Mesenchymal stem cell (in vitro differentiated cells and primary cell): Measurements from ENCODE around the gene EWSR1. TPM values are rescaled to one million over a fixed set of nuclear protein-coding genes. Genes with fewer than 3 reads are reported as not detected.
"Not testable (repeated sequence)": the region's sequence is repeated elsewhere in the genome, so short reads cannot be mapped to it uniquely, and the experiment has no call there.

Experiments used
- DNase-seq: peaks from one replicate; pipeline ENCODE4 v3.0.0-alpha.2; 2013
- H2AFZ ChIP-seq: one replicate; pipeline ENCODE4 v1.6.1; 2013; ENCODE audit warnings: low read depth, mild to moderate bottlenecking, control low read depth, inconsistent platforms, low read length, moderate library complexity
- H2AK5ac ChIP-seq: 2 replicates; pipeline ENCODE4 v1.6.1; 2013; ENCODE audit warnings: low read length, moderate library complexity, mild to moderate bottlenecking, inconsistent platforms; ENCODE audit not compliant: severe bottlenecking
- H2BK120ac ChIP-seq: one replicate; pipeline ENCODE4 v1.6.1; 2013; ENCODE audit warnings: low read depth, mild to moderate bottlenecking, inconsistent platforms, low read length, moderate library complexity
- H2BK12ac ChIP-seq, 2 experiments: one replicate each; pipeline ENCODE4 v1.6.1; 2013; ENCODE audit warnings: inconsistent platforms in 2 of 2, low read length in 2 of 2, mild to moderate bottlenecking in 2 of 2, moderate library complexity in 2 of 2, control low read depth in 1 of 2
- H2BK15ac ChIP-seq: one replicate; pipeline ENCODE4 v1.6.1; 2013; ENCODE audit warnings: mild to moderate bottlenecking, low read depth, inconsistent platforms; ENCODE audit not compliant: poor library complexity, severe bottlenecking
- H2BK5ac ChIP-seq: 2 replicates; pipeline ENCODE4 v1.6.1; 2013; ENCODE audit warnings: low read depth, mild to moderate bottlenecking, low read length, control low read depth, inconsistent platforms; ENCODE audit not compliant: poor library complexity, severe bottlenecking
- H3K14ac ChIP-seq, 2 experiments: one replicate each; pipeline ENCODE4 v1.6.1; 2013; ENCODE audit warnings: inconsistent platforms in 2 of 2, low read length in 2 of 2, control low read depth in 1 of 2, mild to moderate bottlenecking in 1 of 2, moderate library complexity in 1 of 2
- H3K18ac ChIP-seq, 2 experiments: one replicate each; pipeline ENCODE4 v1.6.1; 2013; ENCODE audit warnings: inconsistent platforms in 2 of 2, low read length in 2 of 2, control low read depth in 1 of 2, low read depth in 1 of 2, mild to moderate bottlenecking in 1 of 2
- H3K23ac ChIP-seq, 2 experiments: one replicate each; pipeline ENCODE4 v1.6.1; 2013; ENCODE audit warnings: inconsistent platforms in 2 of 2, low read length in 2 of 2, mild to moderate bottlenecking in 2 of 2, moderate library complexity in 2 of 2, control low read depth in 1 of 2
- H3K27ac ChIP-seq: 2 replicates; pipeline ENCODE4 v1.5.1; 2013; ENCODE audit warnings: mild to moderate bottlenecking, moderate library complexity, low read length, control low read depth, inconsistent platforms; ENCODE audit not compliant: poor library complexity, severe bottlenecking
- H3K27me3 ChIP-seq, 2 experiments: 2 replicates each; pipeline versions ENCODE4 v1.6.1 to v1.7.0; 2013; ENCODE audit warnings: low read length in 2 of 2, mild to moderate bottlenecking in 2 of 2, moderate library complexity in 2 of 2, control low read depth in 1 of 2, inconsistent platforms in 1 of 2; ENCODE audit not compliant: control insufficient read depth in 1 of 2, insufficient read depth in 1 of 2
- H3K36me3 ChIP-seq, 2 experiments: 2 replicates each; pipeline versions ENCODE4 v1.6.1 to v1.7.0; 2013; ENCODE audit warnings: low read length in 2 of 2, control low read depth in 1 of 2, inconsistent platforms in 1 of 2, low read depth in 1 of 2, mild to moderate bottlenecking in 1 of 2; ENCODE audit not compliant: insufficient read depth in 2 of 2, control insufficient read depth in 1 of 2
- H3K4ac ChIP-seq, 2 experiments: one replicate each; pipeline ENCODE4 v1.6.1; 2013; ENCODE audit warnings: inconsistent platforms in 2 of 2, low read length in 2 of 2, mild to moderate bottlenecking in 2 of 2, moderate library complexity in 2 of 2, control low read depth in 1 of 2, low read depth in 1 of 2
- H3K4me1 ChIP-seq: 2 replicates; pipeline ENCODE4 v1.6.1; 2013; ENCODE audit warnings: low read depth, low read length, control low read depth; ENCODE audit not compliant: control insufficient read depth, insufficient read depth
- H3K4me2 ChIP-seq: 2 replicates; pipeline ENCODE4 v1.6.1; 2013; ENCODE audit warnings: low read length, mild to moderate bottlenecking, inconsistent platforms; ENCODE audit not compliant: poor library complexity, severe bottlenecking
- H3K4me3 ChIP-seq, 2 experiments: 2 replicates each; pipeline versions ENCODE4 v1.5.1 to v1.7.0; 2013; ENCODE audit warnings: low read length in 2 of 2, mild to moderate bottlenecking in 2 of 2, control low read depth in 1 of 2, low read depth in 1 of 2; ENCODE audit not compliant: insufficient read depth in 1 of 2
- H3K79me1 ChIP-seq: replicated peaks from 2 replicates; pipeline ENCODE4 v1.6.1; 2013; ENCODE audit warnings: mild to moderate bottlenecking, control low read depth, low read length, inconsistent platforms; ENCODE audit not compliant: poor library complexity, severe bottlenecking
- H3K9ac ChIP-seq: 2 replicates; pipeline ENCODE4 v1.7.0; 2013; ENCODE audit warnings: mild to moderate bottlenecking, low read length, moderate library complexity
- H3K9me3 ChIP-seq: 2 replicates; pipeline ENCODE4 v1.7.0; 2013; ENCODE audit warnings: mild to moderate bottlenecking, low read length; ENCODE audit not compliant: control insufficient read depth
- H4K8ac ChIP-seq: one replicate; pipeline ENCODE4 v1.6.1; 2013; ENCODE audit warnings: inconsistent platforms, mild to moderate bottlenecking, low read length, moderate library complexity
- H4K91ac ChIP-seq: one replicate; pipeline ENCODE4 v1.6.1; 2013; ENCODE audit warnings: mild to moderate bottlenecking, low read length, inconsistent platforms
- WGBS: methylation state at CpG from one replicate; pipeline ENCODE4 v1.1.7; 2013; ENCODE audit warnings: mixed read lengths; 5-methylcytosine and 5-hydroxymethylcytosine counted together
- polyA plus RNA-seq, 2 experiments: library from polyadenylated mRNA; stranded (reverse); fragments of 200-250 nt; gene quantifications; one replicate each; pipeline ENCODE4 v1.2.3, GENCODE V29; 2013

The EWSR1 gene, protein sequence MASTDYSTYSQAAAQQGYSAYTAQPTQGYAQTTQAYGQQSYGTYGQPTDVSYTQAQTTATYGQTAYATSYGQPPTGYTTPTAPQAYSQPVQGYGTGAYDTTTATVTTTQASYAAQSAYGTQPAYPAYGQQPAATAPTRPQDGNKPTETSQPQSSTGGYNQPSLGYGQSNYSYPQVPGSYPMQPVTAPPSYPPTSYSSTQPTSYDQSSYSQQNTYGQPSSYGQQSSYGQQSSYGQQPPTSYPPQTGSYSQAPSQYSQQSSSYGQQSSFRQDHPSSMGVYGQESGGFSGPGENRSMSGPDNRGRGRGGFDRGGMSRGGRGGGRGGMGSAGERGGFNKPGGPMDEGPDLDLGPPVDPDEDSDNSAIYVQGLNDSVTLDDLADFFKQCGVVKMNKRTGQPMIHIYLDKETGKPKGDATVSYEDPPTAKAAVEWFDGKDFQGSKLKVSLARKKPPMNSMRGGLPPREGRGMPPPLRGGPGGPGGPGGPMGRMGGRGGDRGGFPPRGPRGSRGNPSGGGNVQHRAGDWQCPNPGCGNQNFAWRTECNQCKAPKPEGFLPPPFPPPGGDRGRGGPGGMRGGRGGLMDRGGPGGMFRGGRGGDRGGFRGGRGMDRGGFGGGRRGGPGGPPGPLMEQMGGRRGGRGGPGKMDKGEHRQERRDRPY
- polyA plus RNA-seq (2013, experiment 1 of 2), result 174 TPM
- polyA plus RNA-seq (2013, experiment 2 of 2), result 172 TPM

DNA sequence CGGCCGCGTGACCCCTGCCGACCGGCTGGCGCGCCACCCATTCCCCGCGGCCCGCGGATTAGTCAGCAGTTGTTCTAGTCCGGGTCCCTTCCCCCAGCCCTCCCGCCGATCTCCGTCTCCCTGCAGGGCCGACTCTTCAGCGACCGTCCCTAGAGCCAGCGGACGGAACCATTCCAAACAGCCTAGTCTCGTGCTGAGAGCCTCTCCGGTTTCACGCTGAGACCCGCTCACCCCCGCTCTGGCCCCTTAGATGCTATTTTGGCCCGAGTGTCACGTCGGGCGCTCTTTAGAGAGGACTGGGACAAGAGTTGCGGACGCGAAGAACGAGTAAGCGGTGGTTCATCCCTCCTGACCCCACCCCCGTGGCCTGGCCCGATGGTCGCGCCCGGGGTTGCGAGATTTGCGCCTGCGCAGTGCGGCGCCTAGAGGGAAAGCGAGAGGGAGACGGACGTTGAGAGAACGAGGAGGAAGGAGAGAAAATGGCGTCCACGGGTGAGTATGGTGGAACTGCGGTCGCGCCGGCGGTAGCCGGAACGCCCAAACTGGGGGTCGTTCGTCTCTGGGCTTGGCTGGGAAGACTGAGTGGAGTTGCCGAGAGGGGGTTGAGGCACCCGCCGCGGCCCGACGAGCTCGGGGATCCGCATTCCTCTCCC lies at the start of gene EWSR1, which contains the start of gene RHBDD3:
EWSR1 (plus strand) TSS at position 411 of the 653 bp plus-strand sequence; CDS start at position 480, 69 bp downstream.
RHBDD3 (minus strand) TSS at position 124 of the 653 bp plus-strand sequence. CDS start 2,355 bp downstream, outside the sequence.
- no peaks in the 10 kb centered on the region for H3K27me3 ChIP-seq
- H2AK5ac ChIP-seq, result peak within 1 kb of the TSS; percentile 91
- peak within 1 kb of the TSS; percentile 100 for H2BK15ac ChIP-seq
- 0% methylated on average over 43 of the region's 67 CpGs for WGBS
- H3K9me3 ChIP-seq, result no peaks in the 10 kb centered on the region
- peaks cover 13% of the 10 kb centered on the region for H3K4me1 ChIP-seq
- peaks cover 23 to 58% of the 10 kb centered on the region in 2 experiments for H3K36me3 ChIP-seq
- peak within 1 kb of the TSS; percentile 99 for H4K91ac ChIP-seq
- peak within 1 kb of the TSS; percentile 96 to 98 for H3K4ac ChIP-seq
- peak within 1 kb of the TSS; percentile 100 for H2BK5ac ChIP-seq
- H3K18ac ChIP-seq, result peak within 1 kb of the TSS; percentile 99
- peak within 1 kb of the TSS; percentile 91 for H3K4me2 ChIP-seq
- H3K4me3 ChIP-seq, result peak within 1 kb of the TSS; percentile 75 to 95
- peak within 1 kb of the TSS in 1 of 2 experiments; percentile 89 for H3K14ac ChIP-seq
- peak; percentile 99 for DNase-seq
- peak within 1 kb of the TSS; percentile 68 for H2AFZ ChIP-seq
- H2BK120ac ChIP-seq, result peak within 1 kb of the TSS; percentile 98
- peak within 1 kb of the TSS; percentile 30 to 86 for H3K23ac ChIP-seq
- H3K9ac ChIP-seq, result peak within 1 kb of the TSS; percentile 97
- peak within 1 kb of the TSS; percentile 80 to 94 for H2BK12ac ChIP-seq
- H3K79me1 ChIP-seq, result peaks cover 18% of the 10 kb centered on the region
- peak within 1 kb of the TSS; percentile 99 for H4K8ac ChIP-seq
- peak within 1 kb of the TSS; percentile 98 for H3K27ac ChIP-seq

DNA sequence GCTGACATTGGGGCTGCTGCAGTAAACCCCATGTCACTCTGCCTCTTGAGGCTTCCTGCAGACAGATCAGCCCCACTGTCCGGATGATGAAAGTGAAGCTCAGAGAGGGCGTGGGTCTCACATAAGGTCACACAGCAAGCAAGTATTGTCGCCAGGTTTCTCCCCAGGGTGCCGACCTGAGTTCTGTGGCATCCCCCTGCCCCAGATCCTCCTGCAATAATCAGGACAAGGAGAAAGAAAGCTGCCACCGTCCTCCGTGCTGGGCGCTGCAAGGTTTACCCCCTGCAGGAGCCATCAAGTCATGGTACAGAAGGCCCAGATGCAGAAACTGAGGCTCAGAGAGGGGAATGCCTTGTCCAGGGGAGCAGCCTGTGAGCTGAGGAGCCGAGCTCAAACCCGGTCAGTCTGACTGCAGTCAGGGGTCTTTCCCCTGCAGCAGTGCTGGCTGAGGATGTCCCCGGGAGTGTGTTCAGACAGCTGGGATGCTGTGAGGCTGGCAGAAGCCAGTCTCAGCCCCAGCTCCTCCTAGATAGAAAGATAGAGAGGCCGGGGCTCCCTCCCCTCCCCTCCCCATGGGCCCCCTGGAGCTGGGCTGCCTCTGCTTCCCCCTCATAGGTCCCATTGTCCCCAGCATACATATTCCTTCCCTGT lies 49.2 kb upstream of the EWSR1 start:
- no peak overlapping the region for H3K4me2 ChIP-seq
- no peak overlapping the region for H2BK120ac ChIP-seq
- no peak overlapping the region for H2AK5ac ChIP-seq
- no peak for DNase-seq
- 85% methylated on average over 11 of the region's 11 CpGs for WGBS
- no peaks in the 10 kb centered on the region for H3K4me1 ChIP-seq
- H2BK15ac ChIP-seq, result no peak overlapping the region
- H3K4ac ChIP-seq, result no peak overlapping the region
- no peak overlapping the region for H4K8ac ChIP-seq
- H3K18ac ChIP-seq, result no peak overlapping the region
- no peak overlapping the region for H2BK12ac ChIP-seq
- H2BK5ac ChIP-seq, result no peak overlapping the region
- no peak overlapping the region for H3K14ac ChIP-seq
- no peak overlapping the region for H3K4me3 ChIP-seq
- no peak overlapping the region for H4K91ac ChIP-seq
- peaks cover 38 to 40% of the 10 kb centered on the region in 2 experiments for H3K27me3 ChIP-seq
- H3K36me3 ChIP-seq, result no peaks in the 10 kb centered on the region
- H3K23ac ChIP-seq, result no peak overlapping the region
- H3K79me1 ChIP-seq, result no peaks in the 10 kb centered on the region
- no peak overlapping the region for H2AFZ ChIP-seq
- no peaks in the 10 kb centered on the region for H3K9me3 ChIP-seq
- H3K27ac ChIP-seq, result no peak overlapping the region
- no peak overlapping the region for H3K9ac ChIP-seq

DNA sequence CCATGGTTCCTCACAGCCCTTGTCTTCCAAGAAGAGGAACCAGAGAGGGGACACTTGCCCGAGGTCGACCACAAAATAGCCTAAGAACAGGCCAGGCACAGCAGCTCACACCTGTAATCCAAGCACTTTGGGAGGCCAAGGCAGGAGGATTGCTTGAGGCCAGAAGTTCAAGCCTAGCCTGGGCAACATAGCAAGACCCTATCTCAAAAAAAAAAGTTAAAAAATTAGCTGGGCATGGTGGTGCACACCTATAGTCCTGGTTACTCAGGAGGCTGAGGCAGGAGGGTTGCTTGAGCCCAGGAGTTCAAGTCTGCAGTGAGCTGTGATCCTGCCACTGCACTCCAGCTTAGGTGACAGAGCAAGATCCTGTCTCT lies 48.7 kb upstream of the EWSR1 start:
- H3K4me1 ChIP-seq, H3K36me3 ChIP-seq, H4K91ac ChIP-seq, H3K14ac ChIP-seq, H3K9me3 ChIP-seq, H2BK12ac ChIP-seq, H3K4ac ChIP-seq, H4K8ac ChIP-seq, H2BK15ac ChIP-seq, H3K4me3 ChIP-seq, H3K23ac ChIP-seq, H3K79me1 ChIP-seq, H3K9ac ChIP-seq, H2AFZ ChIP-seq, H2BK120ac ChIP-seq, H3K27ac ChIP-seq, H3K18ac ChIP-seq, H2BK5ac ChIP-seq, H3K4me2 ChIP-seq, H2AK5ac ChIP-seq, DNase-seq: not testable (repeated sequence)
- WGBS, result 80% methylated on average over 2 of the region's 2 CpGs
- H3K27me3 ChIP-seq, result peaks cover 33 to 36% of the 10 kb centered on the region in 2 experiments
